Progenitor cell of endocrine pancreas (in vitro differentiated cells): ENCODE measurements around the gene KLHL40. TPM values are rescaled to one million over a fixed set of nuclear protein-coding genes. Genes with fewer than 3 reads are reported as not detected.

ENCODE experiments used
- DNase-seq: peaks from one replicate; pipeline ENCODE4 v3.0.0; 2021; ENCODE audit warnings: low spot score; ENCODE audit not compliant: unreplicated experiment
- H3K27ac Mint-ChIP-seq: 2 replicates; pipeline ENCODE4 v1.8.0; 2021; ENCODE audit warnings: mild to moderate bottlenecking, moderate library complexity, mixed read lengths
- H3K27me3 Mint-ChIP-seq: 2 replicates; pipeline ENCODE4 v1.8.0; 2021; ENCODE audit warnings: mixed read lengths
- H3K36me3 Mint-ChIP-seq: 2 replicates; pipeline ENCODE4 v1.8.0; 2022; ENCODE audit warnings: mixed read lengths; ENCODE audit not compliant: insufficient read depth
- H3K4me1 Mint-ChIP-seq: 2 replicates; pipeline ENCODE4 v1.8.0; 2021; ENCODE audit warnings: low read depth, mixed read lengths
- H3K4me3 Mint-ChIP-seq: 2 replicates; pipeline ENCODE4 v1.8.0; 2021; ENCODE audit warnings: low read depth, mild to moderate bottlenecking, moderate library complexity, mixed read lengths
- H3K9me3 Mint-ChIP-seq: 2 replicates; pipeline ENCODE4 v1.8.0; 2021; ENCODE audit warnings: low read depth, mixed read lengths
- CTCF ChIP-seq: fragments of 200-600 bp; sonication (generic); IDR thresholded peaks from one replicate; pipeline ENCODE4 v1.5.0; 2021; ENCODE audit warnings: antibody characterized with exemption, mild to moderate bottlenecking; ENCODE audit not compliant: unreplicated experiment
- total RNA-seq: library from RNA; stranded (reverse); gene quantifications from 2 replicates; pipeline ENCODE4 v1.2.1, GENCODE V29; 2021

The KLHL40 gene
- total RNA-seq, 1 donor from 2014 or later, result not detected

- Mint-ChIP-seq H3K4me3 (no peak overlapping the region), H3K27me3 (peaks cover 14% of the 10 kb centered on the region), H3K36me3 (no peaks in the 10 kb centered on the region), H3K4me1 (no peaks in the 10 kb centered on the region), H3K9me3 (no peaks in the 10 kb centered on the region), H3K27ac (no peak overlapping the region)
- no peak for DNase-seq
- no peak for TF ChIP-seq CTCF
Measured at GRCh38 chr3:42692667-42693529, 7.6 kb downstream of the KLHL40 start.

- H3K4me1 Mint-ChIP-seq, result no peaks in the 10 kb centered on the region
- H3K27me3 Mint-ChIP-seq, result peaks cover 14% of the 10 kb centered on the region
- no peaks in the 10 kb centered on the region for H3K36me3 Mint-ChIP-seq
- no peaks in the 10 kb centered on the region for H3K9me3 Mint-ChIP-seq
- H3K4me3 Mint-ChIP-seq, result no peak overlapping the region
- H3K27ac Mint-ChIP-seq, result no peak overlapping the region
- no peak for DNase-seq
- no peak for TF ChIP-seq CTCF
Measured at GRCh38 chr3:42693530-42693930, 8.2 kb downstream of the KLHL40 start.

- Mint-ChIP-seq H3K9me3 (no peaks in the 10 kb centered on the region), H3K4me3 (no peak overlapping the region), H3K4me1 (no peaks in the 10 kb centered on the region), H3K36me3 (no peaks in the 10 kb centered on the region), H3K27me3 (peaks cover 12% of the 10 kb centered on the region), H3K27ac (no peak overlapping the region)
- no peak for TF ChIP-seq CTCF
- DNase-seq, result no peak
Measured at GRCh38 chr3:42694366-42694765, 9.0 kb downstream of the KLHL40 start.

- Mint-ChIP-seq H3K9me3 (no peaks in the 10 kb centered on the region), H3K27me3 (peaks cover 10% of the 10 kb centered on the region), H3K4me3 (no peak overlapping the region), H3K4me1 (no peaks in the 10 kb centered on the region), H3K27ac (no peak overlapping the region), H3K36me3 (no peaks in the 10 kb centered on the region)
- TF ChIP-seq CTCF, result no peak
- DNase-seq, result no peak
Measured at GRCh38 chr3:42696356-42697288, 11.3 kb downstream of the KLHL40 start.

GRCh38 chr3:42697289-42698051, 12.1 kb downstream of the KLHL40 start:
- Mint-ChIP-seq H3K9me3 (no peaks in the 10 kb centered on the region), H3K4me3 (no peak overlapping the region), H3K36me3 (no peaks in the 10 kb centered on the region), H3K4me1 (no peaks in the 10 kb centered on the region), H3K27me3 (peaks cover 10% of the 10 kb centered on the region), H3K27ac (no peak overlapping the region)
- DNase-seq, result no peak
- no peak for TF ChIP-seq CTCF
